HG03196 (cell line): ENCODE data around the gene RGS11.
"Not testable (repeated sequence)": the region's sequence is repeated elsewhere in the genome, so short reads cannot be mapped to it uniquely, and the experiment has no call there.

Experiments
- ATAC-seq: cut with Tn5 transposase; IDR thresholded peaks from one replicate; pipeline ENCODE4 v1.9.1; 2021; ENCODE audit not compliant: unreplicated experiment

RGS11 gene

DNA sequence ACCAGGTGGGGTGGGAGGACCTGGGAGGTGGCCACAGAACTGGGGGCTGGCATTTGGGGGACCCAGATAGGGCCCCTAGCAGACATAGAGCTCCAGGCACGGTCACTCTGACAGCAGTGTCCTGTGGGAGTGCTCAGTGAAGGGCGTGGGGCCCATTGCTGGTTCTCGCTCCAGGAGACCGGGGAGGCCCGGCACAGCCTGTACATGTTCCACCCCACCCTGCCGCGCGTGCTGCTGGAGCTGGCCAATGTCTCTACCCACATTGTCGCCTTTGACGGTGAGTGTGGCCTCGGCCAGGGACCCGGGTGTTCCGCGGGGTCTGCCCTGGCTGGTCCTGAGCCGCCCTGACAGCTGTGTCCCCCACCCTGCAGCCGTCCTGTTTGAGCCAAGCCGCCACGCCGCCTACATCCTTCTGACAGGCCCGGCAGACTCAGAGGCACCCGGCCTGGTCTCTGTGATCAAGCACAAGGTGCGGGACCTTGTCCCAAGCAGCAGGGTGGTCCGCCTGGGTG is 11.2 kb downstream of the RGS11 start:
- no peak for ATAC-seq

DNA sequence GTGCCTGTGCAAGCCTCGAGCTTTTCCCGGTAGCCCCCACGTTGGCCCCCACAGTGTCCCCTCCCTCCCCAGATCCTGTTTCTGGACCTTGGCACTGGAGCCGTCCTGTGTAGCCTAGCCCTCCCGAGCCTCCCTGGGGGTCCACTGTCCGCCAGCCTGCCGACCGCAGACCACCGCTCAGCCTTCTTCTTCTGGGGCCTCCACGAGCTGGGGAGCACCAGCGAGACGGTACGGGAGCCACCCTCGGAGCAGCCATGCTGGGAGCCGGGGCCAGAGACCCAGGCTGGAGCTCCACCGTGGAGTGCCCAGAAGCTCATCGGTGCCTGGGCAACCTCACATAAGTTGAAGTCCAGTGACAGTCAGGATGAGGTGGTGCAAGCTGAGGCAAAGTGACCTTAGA is 11.8 kb downstream of the RGS11 start:
- no peak for ATAC-seq

DNA sequence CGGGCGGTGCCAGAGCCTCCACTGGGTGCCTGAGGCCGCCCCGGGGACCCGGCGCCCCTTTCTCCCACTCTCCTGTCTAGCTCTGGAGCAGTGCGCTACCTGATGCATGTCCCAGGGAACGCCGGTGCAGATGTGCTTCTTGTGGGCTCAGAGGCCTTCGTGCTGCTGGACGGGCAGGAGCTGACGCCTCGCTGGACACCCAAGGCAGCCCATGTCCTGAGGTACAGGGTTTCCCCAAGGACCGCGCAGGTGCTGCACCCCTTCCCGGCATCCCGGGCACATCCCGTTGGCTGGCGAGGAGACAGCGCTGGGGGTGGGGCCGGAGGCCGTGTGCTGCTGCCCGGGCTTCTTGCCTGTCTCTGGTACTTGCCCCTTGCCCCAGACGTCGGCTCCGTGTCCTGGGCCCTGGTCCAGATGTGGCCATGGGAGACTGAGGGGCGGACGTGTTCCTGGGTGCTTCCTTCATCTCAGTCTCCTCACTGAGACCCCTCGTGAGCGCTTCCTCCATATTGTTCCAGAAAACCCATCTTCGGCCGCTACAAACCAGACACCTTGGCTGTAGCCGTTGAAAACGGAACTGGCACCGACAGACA is 12.5 kb downstream of the RGS11 start:
- no peak for ATAC-seq

DNA sequence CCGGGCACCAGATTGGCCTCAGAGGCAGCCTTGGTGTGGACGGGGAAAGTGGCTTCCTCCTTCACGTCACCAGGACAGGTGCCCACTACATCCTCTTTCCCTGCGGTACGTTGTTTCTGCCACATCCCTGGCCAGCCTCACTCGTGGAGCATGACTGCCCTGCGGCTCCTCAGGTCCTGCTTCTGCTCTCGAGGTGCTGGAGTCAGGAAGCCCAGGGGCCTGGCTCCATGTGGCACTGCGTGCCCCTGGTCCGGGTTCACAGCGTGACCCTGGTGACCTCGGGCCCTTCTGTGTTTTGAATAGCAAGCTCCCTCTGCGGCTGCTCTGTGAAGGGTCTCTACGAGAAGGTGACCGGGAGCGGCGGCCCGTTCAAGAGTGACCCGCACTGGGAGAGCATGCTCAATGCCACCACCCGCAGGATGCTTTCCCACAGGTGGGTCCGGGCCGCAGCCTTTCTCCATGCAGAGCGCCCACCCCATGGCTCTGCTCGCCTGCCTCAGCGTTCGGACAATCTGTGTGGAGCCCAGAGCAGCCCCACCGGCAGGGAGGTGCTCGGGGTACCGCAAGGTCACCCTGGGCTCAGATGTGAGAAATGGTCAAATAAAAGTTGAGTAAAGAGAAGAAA is 13.5 kb downstream of the RGS11 start:
- no peak for ATAC-seq

DNA sequence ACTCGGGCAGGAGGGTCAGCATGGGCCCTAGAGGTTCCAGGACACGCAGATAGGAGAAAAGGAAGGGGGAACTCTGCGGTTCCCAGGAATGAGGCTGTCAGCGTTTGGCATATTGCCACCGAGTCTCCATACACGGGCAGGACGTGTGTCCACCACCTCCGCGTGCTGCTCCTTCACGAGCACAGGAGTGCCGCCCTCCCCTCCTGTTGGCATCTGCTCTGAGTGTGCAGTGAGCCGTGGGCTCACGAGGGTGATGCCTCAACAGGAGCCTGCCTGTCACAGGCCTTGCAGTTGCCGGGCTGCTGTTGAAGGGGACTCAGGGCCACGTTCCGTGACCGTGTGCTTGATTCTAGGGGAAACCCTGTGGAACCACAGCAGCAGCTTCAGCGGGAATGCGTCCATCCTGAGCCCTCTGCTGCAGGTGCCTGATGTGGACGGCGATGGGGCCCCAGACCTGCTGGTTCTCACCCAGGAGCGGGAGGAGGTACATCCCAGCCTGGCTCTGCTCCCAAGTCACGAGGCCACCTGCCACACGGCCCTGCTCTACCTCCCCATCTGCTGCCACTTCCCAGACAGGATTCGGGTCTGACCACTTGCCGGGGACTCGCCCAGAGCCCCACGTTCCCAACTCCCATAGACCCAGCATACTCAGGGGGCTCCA is 14.6 kb downstream of the RGS11 start:
- no peak for ATAC-seq

DNA sequence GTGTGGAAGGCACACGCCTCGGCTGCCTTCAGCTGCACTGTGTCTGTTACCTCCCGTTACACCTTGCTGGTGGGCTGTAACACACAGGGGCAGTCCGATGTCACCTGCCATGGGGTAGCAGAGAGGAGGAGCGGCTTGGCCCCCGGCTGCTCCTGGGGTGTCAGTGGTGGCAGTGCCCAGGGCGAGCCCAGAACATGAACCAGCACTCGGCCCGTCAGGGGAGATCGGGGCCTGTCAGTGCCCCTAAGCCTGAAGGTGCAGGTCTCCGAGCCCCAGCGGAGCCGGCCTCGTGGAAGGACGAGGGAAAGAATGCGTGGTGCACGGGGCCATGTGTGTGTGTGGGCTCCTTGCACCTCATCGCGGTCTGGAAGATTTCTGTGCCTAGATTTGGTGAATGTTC is 15.4 kb downstream of the RGS11 start:
- no peak for ATAC-seq

DNA sequence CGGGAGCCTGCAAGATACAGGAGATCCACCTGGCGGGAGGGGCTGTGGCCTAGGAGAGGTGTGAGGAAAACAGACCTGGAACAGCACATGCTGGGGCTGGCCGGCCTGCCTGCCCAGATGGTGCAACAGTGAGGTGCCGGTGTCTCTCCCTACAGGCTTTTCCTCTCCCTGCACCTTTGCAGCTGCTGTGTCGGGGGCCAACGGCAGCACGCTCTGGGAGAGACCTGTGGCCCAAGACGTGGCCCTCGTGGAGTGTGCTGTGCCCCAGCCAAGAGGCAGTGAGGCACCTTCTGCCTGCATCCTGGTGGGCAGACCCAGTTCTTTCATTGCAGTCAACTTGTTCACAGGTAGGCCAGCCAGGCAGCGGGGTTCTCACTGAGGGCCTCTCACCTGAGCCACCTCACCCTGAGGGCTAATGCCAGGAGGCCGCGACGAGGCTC is 15.9 kb downstream of the RGS11 start:
- ATAC-seq = no peak

DNA sequence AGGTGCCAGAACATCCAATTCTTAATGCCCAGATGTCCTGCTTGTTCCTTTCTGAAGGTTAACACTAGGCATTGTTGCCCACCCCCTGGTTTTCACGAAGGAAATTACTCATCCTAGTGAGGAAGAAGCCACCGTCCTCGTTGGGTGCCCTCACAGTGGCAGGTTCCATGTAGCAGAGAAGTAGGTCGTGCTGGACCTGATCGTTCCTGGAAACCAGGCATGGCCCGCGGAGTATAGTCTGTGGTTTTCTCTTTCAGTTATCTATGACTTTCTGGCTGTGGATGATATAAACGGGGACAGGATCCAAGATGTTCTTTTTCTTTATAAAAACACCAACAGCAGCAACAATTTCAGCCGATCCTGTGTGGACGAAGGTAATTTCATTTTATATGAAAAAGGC is 16.5 kb downstream of the RGS11 start:
- ATAC-seq = no peak

DNA sequence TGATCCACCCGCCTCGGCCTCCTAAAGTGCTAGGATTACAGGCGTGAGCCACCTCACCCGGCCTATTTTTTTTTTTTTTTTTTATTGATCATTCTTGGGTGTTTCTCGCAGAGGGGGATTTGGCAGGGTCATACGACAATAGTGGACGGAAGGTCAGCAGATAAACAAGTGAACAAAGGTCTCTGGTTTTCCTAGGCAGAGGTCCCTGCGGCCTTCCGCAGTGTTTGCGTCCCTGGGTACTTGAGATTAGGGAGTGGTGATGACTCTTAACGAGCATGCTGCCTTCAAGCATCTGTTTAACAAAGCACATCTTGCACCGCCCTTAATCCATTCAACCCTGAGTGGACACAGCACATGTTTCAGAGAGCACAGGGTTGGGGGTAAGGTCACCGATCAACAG is 17.7 kb downstream of the RGS11 start:
- not testable (repeated sequence) for ATAC-seq

DNA sequence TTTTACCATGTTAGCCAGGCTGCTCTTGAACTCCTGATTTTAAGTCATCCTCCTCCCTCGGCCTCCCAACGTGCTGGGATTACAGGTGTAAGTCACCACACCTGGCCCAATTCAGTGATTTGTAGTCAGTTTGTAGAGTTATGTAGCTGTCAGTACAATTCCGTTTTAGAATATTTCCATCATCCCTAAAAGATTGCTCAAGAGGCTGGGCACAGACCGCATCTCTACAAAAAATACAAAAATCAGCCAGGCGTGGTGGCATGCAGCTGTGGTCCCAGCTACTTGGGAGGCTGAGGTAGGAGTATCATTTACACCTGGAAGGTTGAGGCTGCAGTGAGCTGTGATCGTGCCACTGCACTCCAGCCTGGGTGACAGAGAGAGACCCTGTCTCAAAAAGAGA is 20.6 kb downstream of the RGS11 start:
- ATAC-seq = no peak

DNA sequence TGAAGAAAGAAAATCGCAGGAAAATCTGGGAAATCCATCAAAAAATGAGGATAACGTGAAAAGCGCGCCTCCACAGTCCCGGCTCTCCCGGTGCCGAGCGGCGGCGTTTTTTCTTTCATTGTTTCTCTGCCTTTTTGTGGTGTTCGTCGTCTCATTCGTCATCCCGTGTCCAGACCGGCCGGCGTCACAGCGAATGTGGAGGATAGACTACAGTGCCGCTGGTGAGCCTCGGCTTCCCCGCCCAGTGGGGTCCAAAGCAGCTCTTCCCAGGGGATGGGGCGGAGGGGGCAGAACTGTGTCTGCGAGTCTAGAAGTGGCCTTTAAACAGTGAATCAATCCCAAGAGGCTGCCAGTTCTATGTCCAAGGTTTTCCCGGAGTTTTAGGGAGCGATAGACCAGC is 21.3 kb downstream of the RGS11 start:
- ATAC-seq = no peak

DNA sequence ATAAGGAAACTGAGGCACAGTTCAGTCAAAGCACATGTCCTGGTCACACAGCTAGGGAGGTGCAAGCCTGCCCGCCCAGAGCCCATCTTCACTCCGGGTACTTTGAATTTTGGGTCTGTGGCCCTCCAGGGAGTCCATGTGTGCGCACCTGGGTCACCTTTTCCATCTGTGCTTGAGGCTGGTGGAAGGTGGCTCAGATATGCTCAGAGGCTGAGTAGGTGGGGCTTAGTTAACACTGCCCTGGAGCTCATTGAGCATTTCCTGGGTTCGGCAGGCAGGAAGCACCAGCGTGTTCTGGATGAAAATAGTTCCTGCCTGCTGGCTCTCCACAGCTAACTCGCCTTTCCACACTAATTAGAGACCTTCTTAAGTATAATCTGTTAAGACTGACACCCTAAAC is 21.9 kb downstream of the RGS11 start:
- no peak for ATAC-seq

DNA sequence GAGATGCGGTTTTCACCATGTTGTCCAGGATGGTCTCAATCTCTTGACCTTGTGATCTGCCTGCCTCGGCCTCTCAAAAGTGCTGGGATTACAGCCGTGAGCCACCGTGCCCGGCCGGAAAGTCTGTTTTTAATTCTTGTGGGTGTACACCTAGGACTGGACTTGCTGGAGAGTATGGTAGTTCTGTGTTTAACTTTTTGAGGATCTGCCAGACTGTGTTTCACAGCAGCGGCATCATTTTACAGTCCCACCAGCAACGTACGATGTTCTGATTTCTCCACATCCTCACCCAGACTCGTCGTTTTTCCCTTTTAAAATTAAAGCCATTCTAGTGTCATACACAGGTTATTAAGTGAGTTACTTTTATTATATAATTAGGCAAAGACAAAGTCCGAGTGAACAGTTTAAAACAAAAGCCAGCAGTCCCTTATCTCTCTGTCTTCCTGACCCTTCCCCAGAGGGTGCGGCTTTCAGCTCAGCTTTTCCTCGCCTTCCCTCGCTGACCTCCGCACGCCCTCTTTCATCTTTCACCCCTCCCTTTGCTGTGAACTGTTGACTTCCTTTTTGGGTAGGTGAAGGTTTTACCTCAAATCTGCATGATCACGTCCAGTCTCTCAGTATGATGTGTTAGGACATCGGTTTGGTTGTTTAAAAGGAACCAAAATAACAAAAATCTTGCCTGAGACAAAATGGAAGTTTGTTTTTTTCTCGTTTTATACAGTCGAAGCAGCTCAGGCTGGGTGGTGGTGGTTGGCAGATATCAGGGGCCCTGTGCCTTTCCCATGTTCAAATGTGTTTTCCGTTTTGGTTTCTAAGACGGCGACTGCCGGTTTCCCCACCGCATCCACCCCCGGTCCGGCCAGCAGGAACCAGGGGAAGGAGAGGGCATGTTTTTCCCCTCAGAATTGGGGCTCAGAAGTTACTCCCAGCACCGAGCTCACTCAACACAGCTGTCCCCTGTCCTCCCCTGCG is 23.1 kb downstream of the RGS11 start:
- no peak for ATAC-seq

DNA sequence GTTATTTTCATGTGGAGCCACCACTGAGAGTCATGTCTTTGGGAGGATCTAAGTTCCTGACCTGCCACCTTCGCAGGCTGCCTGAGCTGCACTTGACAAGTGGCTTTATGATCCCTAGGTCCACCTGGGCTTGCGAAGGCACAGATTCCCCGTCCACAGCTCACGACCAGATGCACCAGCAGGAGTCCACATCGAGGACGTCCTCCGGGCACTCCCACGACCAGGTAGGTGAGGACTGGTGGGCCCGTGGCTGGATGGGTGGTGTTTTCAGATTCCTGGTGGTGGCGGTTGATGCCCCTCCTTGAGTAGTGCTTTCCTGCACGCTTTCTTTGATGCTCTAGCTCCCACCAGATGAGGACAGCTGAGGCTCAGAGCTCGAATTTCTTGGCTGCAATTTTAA is 26.3 kb downstream of the RGS11 start:
- ATAC-seq = no peak

DNA sequence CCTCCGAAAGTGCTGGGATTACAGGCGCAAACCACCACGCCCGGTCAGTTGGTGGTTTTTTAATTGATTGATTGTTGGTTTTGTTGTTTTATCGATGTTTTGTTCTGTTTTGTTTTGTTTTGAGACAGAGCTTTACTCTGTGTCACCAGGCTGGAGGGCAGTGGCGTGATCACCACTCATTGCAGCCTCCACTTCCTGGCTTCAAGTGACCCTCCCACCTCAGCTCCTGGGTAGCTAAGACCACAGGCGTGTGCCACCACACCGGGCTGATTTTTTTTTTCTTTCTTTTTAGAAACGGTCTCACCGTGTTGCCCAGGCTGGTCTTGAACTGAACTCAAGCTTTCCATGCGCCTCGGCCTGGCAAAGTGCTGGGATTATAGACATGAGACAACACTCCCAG is 28.7 kb downstream of the RGS11 start:
- ATAC-seq = no peak

DNA sequence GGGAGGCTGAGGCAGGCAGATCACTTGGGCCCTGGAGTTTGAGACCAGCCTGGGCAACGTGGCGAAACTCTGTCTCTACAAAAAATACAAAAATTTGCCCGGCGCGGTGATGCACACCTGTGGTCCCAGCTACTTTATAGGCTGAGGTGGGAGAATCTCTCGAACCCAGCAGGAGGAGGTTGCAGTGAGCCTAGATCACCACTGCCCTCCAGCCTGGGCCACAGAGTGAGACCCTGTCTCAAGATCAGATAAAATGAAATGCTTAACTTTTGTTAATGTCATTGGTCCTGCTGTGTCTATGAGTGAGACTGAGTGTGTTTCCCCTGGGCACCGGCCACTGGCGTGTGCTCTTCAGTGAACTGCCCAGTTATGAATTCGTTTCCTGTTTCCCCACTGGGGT is 30.6 kb downstream of the RGS11 start:
- ATAC-seq = no peak

DNA sequence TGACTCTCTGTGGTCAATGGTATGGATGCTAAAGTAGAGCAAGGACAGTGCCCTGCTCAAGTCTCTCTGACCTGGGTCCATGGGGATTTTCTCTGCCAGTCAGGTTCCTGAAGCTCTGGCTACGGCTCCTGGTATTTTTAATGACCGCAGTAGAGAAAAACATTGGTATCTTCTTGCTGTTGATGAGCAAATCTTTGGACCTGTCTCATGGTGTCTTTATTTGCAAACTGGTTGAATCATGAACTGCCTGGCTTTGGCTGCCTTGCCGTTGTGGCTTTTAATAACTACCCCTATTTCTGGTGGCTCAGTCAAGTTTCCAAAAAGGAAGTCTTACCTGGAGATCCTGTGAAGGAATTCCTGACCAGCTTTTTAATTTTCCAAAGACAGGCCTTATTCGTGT is 32.4 kb downstream of the RGS11 start:
- no peak for ATAC-seq

DNA sequence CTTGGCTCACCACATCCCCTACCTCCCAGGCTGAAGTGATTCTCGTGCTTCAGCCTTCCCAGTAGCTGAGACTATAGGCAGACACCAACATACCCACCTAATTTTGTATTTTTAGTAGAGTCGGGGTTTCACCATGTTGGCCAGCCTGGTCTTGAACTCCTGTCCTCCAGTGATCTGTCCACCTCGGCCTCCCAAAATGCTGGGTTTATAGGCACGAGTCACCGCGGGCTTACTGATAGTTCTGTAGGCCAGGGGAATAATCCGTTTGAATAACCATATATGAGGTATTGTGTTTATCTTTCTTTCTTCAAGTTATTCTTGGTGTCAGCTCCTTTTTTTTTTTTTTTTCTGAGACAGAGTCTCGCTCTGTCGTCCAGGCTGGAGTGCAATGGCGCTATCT is 33.5 kb downstream of the RGS11 start:
- ATAC-seq = no peak

DNA sequence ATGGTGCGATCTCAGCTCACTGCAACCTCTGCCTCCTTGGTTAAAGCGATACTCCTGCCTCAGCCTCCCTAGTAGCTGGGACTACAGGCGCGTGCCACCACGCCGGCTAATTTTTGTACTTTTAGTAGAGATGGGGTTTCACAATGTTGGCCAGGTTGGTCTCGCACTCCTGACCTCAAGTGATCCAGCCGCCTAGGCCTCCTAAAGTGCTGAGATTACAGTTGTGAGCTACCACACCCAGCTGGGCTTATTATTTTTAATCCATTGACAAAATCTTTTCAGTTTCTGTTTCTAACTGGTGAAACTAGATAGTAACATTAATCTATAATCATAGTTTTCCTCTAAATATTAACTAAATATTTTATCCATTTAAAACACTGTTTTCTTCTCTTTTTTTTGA is 35.2 kb downstream of the RGS11 start:
- ATAC-seq = no peak

DNA sequence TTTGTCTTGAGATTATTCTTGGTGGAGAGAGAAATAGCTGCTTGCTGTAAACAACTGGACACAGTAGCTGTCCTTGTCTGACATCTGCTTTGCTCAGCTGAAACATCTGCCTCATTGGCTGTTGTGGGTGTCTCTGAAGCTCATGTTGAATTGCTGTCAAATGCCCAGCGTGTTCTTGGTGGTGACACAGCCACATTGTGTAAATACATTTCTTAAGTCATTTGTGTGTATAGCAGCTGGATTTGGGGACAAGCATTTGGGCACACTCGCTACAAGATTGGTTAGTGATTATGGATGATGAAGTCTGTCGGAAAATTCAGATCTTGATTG is 35.8 kb downstream of the RGS11 start:
- ATAC-seq = no peak

DNA sequence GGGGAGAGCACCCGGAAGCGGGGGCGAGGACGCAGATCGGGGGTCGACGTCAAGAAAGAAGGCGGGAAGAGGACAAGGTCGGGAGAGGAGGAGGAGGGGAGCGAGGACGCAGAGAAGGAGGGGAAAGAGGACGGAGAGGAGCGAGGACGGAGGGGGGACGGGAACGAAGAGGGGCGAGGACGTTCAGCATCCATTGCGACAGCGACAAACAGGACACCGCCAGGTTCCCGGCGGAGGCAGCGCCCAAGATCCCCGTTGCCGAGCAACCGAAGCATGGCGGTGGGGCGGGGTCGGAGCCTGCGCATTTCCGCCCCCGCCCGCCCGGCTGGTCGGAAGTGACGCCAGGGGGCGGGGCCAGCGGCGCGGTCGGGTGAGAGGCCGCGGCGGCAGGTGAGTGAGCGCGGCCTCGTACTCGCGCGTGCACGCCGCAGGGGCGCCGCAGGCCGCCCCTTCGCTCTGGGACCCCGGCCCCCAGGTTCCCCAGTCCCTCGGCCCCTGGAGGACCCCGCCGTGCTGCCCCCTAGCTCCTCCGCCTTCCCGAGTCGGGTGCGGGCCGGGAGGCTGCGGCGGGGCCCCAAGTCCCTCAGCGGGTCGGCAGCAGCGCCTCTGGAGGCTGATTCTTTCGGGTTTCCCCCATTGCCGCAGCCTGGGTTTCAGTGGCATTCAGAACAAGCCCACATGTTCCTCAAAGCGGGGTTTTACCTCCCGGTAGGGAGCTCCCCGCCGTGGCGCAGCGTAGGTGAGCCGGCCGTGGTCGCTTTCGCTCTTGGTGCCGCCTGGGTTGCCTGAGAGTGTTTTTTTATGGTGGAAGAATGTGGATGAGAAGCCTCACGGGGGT is 41.1 kb downstream of the RGS11 start, which contains the start of gene FAM234A:
Gene FAM234A, plus strand, starts transcription at position 354 of the 838 bp plus-strand sequence. CDS start 19,593 bp downstream, outside the sequence.
- peak; percentile 74 for ATAC-seq
